DMS114 treated with DMSO at 0.1 percent for 48 hours (cell line): Measurements from ENCODE around the gene CREB3L1.
A peak's percentile ranks its signal among the peaks of the same experiment; 100 is the strongest.

Experiments used
- DNase-seq: peaks from one replicate; lab custom pipeline; 2025; ENCODE audit not compliant: unreplicated experiment; lab: John Stamatoyannopoulos, UW

Gene CREB3L1

DNA sequence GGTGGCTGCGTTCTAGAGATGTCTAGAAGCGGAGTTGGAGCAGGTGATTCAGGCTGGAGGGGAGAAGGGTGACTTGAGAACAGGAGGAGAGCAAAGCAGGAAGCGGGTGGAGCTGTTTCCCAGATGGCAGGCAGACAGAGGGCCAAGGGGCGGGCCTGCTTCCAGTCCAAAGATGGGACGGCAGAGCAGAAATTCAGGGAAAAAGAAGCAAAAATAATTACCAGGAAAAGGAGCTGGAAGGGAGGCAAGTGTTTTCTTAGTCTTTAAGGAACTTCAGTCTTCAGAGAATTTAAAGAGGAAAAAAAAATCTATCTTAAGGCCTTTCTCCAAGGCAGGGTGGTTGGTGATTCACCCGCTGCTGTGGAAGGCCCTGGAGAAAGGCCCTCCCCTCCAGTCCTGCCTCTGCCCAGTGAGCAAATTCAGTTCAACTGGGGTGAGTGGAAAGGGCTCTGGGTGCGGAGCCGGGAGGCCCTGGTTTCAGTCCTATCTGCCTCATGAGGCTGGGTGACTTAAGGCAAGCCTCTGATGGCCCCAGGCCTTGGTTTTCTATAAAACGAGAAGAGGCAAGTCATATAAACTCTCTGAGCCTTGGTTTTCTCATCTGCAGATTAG is 4.5 kb upstream of the CREB3L1 start:
- no peak for DNase-seq

DNA sequence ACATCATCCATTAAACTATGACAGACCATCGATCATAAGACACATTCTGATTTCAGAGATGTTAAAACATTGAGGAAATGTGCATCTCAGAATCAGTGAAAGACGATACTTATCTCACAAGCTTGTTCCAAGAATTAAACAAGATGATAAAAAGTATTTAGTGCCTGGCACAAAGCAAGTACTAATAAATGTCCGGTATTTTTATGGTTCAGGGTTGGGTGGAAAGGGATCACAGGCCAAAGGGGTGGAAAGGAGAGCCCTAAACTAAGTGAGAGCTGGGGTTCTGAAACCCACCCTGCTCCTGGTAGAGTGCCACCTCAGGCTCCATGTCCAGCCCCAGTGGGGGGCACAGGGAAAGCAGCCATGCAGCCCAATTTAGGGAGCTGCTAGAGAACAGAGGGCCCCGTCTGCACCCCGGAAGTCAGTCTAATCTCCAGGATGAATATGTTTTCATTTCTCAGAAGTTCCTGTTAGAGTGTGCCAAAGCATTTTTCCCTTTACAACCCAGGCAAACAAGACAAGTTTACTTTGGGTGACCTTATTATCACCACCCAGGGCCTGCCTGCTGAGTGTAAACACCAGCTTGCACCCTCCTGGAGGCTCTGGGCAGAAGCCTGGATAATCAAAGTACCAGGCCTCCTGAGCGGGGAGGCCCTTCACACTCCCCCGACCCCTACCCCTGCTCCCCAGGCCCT is 3.8 kb upstream of the CREB3L1 start:
- DNase-seq = no peak

DNA sequence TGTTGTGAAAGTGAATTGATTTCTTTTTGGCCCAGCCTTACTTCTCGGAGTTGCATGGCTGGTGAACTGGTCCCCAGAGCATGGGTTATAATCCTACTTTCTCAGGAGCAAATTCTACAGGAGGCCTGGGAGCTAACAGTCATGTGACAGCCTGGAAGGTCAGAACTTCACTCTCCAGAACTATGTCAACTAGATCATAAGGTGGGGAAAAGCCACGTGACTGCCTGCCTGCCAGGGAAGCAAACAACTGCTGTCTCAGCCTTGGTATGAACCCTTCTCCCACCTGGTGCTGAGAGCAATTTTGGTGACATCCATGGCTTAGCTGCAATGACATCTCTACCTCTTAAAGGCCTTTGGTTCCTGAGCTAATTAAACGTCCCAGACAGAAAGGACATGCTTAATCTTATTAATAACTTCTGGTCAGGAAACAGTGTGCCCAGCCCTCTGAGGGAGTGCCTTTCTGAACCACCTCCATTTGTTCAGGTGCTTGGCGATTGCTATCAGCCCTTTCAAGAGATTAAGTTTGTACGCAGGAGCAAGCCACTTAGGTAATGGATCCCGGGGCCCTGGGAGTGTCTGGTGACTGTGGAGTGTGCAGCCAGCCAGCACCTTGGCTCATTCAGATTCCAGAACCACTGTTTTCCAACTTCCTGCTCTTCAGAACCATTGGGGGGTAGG is 1.4 kb upstream of the CREB3L1 start:
- no peak for DNase-seq

DNA sequence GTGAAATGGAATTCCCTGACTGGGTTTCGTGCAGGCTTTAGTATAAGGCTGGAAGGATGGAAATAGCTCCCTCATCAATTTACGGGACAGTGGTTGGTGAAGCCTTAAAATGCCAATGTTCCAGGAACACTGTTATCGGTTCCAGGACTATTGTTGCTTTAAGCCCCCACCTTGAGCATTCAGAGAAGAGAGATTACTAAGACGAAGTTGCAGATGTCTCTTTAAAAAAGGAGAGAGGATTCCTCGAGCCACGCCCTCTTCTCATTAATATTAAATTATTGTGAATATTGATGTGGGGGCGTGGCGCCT is 195 bp upstream of the CREB3L1 start:
- DNase-seq = peak; percentile 48

DNA sequence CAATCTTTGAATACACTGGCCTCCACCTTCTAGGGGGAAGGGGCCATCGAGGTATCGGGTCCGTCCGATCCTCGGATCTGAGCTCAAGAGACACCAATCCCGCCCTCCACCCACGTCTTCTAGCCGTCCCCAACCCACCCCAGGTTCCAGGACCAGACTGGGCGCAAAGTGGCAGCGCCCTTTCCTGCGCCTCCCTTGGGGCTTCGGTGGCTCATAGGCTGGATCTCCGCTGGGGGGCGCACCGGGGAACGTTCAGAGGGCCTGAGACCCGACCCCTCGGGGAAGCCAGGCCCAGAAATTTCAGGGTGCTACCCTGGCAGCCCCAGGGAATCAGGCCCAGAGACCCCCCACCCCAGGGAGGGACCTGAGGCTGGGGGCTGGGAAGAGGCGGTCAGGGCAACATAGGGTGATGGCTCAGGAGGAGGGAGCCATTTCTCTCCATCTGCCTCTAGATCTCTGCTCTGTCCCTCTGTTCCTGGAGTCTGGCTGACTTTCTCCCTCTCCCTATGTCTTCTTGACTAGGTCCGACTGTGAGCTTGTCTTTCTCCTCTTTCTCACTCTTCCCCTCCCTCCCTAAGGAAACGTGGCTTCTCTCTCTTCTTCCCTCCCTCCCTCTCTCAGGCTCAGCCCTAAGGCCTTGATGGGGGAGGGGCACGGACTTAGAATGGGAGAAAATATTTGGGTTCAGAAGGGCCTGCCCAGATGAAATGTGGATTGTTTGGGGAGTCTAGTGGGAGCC is 1.1 kb downstream of the CREB3L1 start:
- DNase-seq = peak; percentile 18

DNA sequence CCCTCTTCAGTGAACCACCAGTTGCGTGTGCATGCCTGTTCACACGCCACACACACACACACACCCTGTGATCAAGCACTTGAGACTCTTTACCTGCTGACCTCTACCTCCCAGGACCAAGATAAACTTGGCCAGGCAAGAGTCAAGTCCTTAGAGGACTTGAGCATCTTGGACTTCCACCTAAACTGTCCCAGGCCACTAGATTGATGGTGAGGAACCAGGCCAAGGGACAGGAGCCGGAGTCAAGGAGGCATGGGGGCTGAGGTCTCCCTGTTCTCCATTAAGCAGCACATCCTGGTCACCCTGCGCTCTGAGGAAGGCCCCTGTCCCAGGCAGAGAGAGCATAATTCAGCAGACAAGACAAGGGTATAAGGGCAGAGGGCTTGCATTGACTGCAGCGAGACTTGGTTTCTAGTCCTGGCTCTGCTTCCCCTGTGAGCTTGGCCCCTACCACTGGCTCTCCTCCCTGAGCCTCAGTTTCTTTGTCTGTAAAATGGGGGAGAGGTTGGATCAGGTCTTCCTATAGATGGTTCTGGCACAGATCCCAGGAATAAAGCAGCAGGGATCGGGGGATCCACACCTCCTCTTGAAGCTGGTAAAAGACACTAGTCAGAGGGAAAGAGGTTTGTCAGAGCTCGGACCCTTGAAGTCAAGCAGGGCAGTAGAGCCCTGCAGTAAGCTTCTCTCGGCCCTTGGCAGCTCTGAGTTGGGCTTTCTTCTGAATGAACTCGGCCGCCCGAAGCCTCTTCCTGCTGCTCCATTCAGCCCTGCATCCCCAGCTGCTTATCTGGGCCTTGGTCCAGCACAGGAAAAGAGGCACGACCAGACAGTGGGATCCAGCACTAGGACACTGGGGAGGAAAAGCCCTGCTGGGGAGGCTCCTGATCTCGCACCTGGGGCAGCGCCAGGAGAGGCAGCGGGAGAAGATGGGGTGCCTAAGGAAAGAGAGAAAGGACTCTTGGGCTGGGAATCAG is 2.0 kb downstream of the CREB3L1 start:
- no peak for DNase-seq

DNA sequence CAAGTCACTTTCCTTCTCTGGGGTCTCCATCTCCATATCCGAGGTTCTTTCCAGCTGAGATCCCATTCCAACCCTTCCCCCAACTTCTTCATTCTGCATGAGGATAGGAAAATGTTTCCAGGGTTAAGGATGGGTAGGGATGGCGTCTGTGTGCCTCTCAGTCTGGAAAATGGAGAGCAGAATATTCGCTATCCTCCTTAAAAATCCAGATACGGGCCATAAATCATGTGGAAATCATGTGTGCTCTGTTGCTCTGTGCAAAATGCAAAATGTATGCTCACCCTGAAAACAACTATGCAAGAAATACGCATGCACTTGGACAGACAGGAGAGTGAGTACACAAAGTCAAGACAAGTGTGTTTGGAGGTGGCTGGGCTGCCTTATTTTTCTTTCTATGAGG is 3.2 kb downstream of the CREB3L1 start:
- no peak for DNase-seq

DNA sequence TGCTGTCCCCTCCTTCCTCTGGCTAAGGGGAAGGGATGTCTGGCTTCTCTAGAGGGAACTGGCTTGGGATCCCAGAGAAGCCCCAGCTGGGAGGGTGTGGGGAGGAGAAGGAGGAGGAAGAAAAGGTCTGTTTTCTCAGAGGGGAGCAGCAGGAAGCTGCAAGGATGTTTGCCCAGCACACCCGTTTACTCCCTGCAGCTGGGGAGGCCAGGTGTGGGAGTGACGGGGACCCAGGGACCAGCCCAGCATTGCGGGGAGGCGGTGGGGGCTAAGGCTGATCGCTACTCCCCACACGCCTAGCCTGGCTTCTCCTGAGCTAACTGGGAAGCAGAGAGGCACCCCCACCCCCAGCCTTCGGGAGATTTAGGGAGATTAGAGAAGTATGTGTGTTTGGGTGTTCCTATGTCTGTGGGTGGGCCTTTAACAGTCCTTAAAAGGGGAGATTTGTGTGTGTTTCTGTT is 3.9 kb downstream of the CREB3L1 start:
- no peak for DNase-seq

DNA sequence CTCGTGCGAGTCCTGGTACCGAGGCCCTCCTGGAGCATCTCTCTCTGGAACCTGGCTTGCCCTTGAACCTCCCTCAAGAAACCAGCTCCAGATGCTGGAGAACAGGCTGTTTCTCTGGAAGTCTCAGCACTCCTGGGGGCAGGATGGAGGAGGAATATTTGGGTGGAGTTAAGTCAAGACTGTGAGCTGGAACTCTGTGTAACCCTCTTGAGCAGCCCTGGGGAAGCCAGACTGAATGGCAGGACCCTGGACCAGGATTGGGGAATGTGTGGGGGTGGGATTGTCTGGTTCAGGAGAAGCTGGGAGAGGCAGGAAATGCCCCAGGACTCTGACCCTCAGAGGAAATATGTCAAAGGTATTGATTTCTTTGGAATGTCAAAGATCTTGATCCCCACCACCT is 7.7 kb downstream of the CREB3L1 start:
- DNase-seq = no peak

DNA sequence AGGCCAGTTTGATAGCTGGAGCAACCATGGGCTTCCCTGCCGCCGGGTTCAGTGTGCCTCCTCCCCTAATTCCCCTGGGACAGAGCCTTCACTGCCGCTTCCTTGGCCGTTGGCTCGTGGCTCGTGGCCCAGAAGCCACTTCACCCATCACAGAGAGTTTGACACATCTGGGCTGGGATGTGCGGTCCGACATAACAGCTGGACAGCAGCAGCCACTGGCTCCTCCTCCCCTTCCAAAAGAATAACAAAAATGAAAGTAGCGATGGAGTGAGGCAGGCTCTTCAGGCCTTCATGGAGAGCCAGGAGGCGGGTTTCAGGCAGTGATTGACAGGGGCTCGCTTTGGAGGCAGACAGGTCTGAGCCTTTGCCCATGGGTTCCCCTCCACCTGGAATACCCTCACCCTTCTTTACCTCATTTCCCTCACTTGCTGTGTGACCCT is 8.2 kb downstream of the CREB3L1 start:
- no peak for DNase-seq

DNA sequence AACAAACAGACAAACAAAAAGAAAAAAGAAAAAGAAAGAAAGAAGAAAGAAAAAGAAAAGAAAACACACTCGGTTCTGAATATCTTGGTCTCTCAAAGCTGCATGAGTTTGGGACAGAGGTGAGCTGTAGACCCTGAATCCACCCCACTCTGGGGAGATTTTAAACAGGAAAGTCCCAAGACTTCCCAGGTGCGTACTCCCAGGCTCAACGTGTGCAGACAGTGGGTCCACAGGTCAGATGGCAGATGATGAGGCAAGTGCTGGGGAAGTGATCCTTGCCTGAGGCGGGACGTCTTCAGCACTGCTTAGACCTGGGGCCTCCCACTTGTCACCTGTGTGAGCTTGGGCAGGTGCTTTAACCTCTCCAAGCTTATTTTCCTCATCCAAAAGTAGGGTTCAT is 9.3 kb downstream of the CREB3L1 start:
- DNase-seq = no peak

DNA sequence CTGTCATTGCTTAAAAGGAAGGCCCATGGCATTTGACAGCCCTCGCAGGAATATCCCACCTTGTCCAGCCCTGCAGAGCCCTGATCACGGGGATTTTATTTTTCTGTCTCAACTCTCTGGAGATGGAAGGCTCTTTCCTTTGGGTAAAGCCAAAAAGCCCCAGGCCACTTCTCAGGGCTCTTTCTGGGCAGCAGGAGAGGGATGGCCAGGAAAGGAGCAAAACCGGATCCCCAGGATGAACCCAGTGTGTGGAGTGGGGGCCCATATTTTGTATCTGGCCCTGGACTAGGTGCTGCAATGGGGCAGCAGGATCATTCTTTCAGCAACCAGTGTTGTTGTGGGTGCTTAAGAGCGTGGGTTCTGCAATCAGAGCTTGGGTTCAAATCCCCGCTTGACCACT is 11.0 kb downstream of the CREB3L1 start:
- no peak for DNase-seq

DNA sequence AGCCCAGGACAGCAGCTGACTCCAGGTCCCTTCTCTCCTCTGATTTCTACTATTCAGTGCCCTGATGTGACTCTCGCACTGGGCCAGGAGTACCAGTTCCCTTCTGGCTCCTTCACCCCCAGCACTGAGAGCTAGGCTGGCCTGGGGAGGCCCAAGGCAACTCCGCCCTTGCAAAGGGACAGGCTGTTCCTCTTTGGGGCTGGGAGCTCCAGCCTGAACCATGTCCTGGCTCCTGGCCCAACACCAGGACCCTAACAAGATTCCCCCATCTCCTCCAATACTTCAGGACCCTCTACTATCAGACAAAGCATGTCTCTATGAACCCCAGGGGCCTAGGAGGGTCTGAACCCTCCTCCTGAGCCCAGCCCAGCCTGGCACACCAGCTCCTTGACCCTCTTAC is 12.5 kb downstream of the CREB3L1 start:
- DNase-seq = no peak

DNA sequence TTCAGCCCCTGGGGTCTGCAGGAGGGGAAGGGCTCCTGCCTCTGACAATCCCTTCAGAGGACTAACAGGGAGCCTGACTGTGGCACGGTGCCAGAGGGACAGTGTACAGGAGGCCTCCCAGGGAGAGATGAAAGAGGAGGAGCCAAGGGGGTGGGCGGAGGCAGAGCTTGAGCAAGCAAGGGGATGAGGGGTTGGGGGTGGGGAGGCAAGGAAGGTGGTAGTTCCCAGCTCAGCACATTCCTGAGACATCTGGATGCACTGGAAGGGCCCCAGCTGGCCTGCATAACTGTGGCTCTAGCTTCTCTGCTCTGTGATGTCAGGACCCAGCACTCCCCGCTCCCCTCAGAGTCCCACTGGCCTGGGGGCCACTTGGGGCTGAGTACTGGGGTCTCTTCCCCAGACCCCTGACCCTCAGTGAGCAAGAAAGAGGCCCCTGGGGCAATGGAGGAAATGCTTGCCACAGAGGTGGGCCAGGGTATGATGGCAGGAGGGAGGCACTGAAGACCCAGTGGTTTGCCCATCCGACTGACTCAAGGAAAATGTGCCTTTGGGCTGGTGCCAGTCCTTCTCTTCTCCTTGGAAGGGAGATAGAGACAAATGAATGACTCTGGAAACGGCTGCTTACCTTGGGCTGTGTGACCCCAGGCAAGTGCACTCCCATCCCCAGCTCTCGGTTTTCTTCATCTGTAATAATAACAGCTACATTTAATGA is 13.3 kb downstream of the CREB3L1 start:
- no peak for DNase-seq

DNA sequence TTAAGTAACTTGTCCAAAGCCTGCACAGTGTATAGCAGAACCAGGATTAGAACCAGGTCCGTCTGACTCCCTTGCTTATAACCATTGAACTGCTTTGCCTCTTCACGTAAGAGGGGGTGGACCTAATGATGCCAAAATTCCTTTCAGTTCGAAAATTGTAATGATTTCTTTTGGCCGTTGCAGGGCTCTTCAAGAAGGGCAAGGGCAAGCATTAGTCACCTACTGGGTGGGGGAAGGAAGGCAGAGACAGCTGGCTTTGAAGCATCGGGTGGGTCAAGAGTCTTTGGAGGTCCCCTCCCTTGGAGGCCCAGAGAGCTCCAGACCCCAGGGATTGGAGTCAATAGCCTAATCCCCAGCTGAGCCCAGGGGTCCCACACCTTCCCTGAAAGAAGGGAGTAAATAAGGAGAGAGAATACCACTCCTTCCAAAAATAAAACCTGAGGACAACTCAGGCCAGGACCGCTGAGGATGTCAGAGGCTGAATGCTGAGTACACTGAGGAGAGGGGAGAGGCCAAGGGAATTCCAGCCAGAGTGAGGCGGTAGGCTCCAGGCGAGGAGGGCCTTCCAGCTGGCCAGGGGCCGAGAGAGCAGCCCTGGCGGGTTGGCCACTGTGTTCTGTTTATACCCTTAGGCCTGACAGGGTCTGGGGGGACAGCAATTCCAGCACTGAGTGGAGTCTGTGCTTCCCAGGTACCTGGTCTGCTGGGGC is 14.1 kb downstream of the CREB3L1 start:
- DNase-seq = no peak

DNA sequence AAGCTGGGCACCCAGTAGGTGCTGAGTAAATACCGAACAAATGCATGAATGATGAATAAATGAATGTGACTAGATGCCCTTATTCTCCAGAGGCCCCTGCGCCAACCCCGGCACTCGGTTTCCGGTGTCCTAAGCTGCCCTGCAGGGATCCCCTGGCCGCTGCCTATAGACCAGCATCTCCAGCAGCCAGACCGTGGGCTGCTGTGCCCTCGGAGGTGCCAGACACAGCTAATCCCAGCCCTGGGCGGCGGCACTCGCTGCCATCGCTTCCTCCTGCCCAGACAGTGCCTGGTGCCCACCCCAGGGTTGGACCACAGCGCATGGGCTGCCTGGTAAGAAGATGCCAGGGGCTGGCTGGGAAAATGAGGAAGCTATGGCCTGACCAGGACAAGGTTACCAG is 15.6 kb downstream of the CREB3L1 start:
- no peak for DNase-seq

DNA sequence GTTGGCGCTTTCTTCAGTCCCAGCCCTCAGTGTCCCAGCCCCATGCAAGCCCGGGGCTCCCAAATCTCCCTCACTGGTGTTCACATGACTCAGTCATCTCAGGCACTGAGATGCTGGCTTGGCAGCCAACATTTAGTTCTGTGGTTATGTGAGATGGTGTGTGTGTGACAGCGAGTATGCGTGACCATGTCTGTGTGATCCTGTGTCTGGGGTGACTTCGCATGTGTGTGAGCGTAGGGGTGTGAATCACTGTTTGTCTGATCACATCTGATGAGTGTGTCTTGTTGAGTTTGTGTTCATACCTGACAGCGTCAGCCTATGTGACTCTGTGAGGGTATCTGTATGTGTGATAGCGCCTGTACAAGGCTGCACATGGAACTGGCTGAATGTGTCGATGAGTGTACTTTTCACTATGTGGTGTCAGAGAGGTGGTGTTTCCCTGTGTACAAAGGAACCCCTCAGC is 16.2 kb downstream of the CREB3L1 start:
- no peak for DNase-seq

DNA sequence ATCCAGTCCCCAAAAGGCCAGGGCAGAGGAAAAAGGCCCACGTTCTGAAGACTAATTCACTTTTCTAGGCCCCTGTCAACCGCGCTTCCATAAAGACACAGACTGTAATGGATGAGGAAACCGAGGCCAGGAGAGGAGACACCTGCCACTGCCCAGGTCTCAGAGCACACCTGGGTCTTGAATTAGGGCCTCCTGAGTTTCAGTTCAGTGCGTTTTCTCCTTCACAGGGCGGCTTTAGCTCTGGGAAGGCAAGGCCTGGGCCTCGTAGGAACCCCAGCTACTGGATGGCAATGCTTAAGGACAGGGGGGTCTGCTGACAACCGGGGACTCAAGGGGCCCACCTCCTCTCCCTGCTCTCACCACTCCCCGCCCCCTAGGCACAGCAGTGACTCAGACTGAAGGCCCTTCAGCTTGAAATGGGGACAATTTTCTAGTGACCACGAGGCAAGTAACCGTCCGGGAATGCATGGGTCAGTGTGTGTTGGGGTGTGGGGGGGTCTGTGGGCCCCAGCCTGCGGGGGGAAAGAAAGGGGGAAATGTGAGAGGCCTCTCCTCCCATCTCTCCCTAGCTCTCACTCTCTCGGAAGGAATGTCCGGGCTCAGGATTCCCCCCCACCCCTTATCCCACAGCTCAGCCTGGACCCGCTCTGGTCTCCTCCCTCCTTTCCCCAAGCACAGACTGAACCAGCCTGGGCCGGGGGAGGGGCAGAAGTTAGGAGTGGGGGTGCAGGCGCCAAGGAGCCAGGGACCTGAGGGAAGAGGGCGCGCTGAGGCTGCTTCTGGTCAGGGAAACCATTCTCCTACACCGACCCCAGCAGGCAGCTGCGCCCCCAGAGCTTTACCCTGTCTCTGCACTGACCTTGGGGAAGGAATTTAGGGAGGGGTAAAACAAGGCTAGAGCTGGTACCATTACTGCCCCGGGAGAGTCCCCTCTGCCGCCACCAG is 17.2 kb downstream of the CREB3L1 start:
- DNase-seq = no peak
